ENCODE results near the gene CCDC192. TPM values are rescaled to one million over a fixed set of nuclear protein-coding genes. Genes with fewer than 3 reads are reported as not detected.
A peak's percentile ranks its signal among the peaks of the same experiment; 100 is the strongest.

The CCDC192 gene
- total RNA-seq, 1 donor from 2014 or later = not detected

GRCh38 chr5:127944125-127944524 lies 240.9 kb downstream of the CCDC192 start:
- no peak for DNase-seq (ENCODE audit: low read depth in 2 of 2)

GRCh38 chr5:127947941-127948340 lies 244.8 kb downstream of the CCDC192 start:
- DNase-seq (ENCODE audit: low read depth in 2 of 2) = peak in 1 of 2 donors; percentile 50

- no peak for DNase-seq (ENCODE audit: low read depth in 2 of 2)
Observed at GRCh38 chr5:127950707-127951391, 247.7 kb downstream of the CCDC192 start.

GRCh38 chr5:127951791-127952190 lies 248.6 kb downstream of the CCDC192 start:
- no peak for DNase-seq (ENCODE audit: low read depth in 2 of 2)

- DNase-seq (ENCODE audit: low read depth in 2 of 2) = peak in 1 of 2 donors; percentile 90
Observed at GRCh38 chr5:127957183-127957582, 254.0 kb downstream of the CCDC192 start.

- DNase-seq (ENCODE audit: low read depth in 2 of 2) = no peak
Observed at GRCh38 chr5:127957701-127958239, 254.6 kb downstream of the CCDC192 start.

- peak in 1 of 2 donors; percentile 48 for DNase-seq (ENCODE audit: low read depth in 2 of 2)
Observed at GRCh38 chr5:127958421-127959011, 255.3 kb downstream of the CCDC192 start.

GRCh38 chr5:127959152-127959764 lies 256.1 kb downstream of the CCDC192 start:
- DNase-seq (ENCODE audit: low read depth in 2 of 2) = peak; percentile 84 to 96

GRCh38 chr5:127960270-127960691 lies 257.1 kb downstream of the CCDC192 start:
- peak; percentile 65 to 91 for DNase-seq (ENCODE audit: low read depth in 2 of 2)

GRCh38 chr5:127961006-127961762 lies 258.0 kb downstream of the CCDC192 start:
- DNase-seq (ENCODE audit: low read depth in 2 of 2) = peak in 1 of 2 donors; percentile 86

- no peak for DNase-seq (ENCODE audit: low read depth in 2 of 2)
Observed at GRCh38 chr5:127961763-127962145, 258.6 kb downstream of the CCDC192 start.

GRCh38 chr5:127962491-127962890 lies 259.3 kb downstream of the CCDC192 start:
- DNase-seq (ENCODE audit: low read depth in 2 of 2) = no peak

GRCh38 chr5:127963233-127963632 lies 260.0 kb downstream of the CCDC192 start:
- no peak for DNase-seq (ENCODE audit: low read depth in 2 of 2)

- no peak for DNase-seq (ENCODE audit: low read depth in 2 of 2)
Observed at GRCh38 chr5:127963931-127964330, 260.7 kb downstream of the CCDC192 start.

- no peak for DNase-seq (ENCODE audit: low read depth in 2 of 2)
Observed at GRCh38 chr5:127967323-127967982, 264.3 kb downstream of the CCDC192 start.

GRCh38 chr5:127967983-127968592 lies 264.9 kb downstream of the CCDC192 start:
- no peak for DNase-seq (ENCODE audit: low read depth in 2 of 2)

- DNase-seq (ENCODE audit: low read depth in 2 of 2) = no peak
Observed at GRCh38 chr5:127969002-127969401, 265.8 kb downstream of the CCDC192 start.

- DNase-seq (ENCODE audit: low read depth in 2 of 2) = no peak
Observed at GRCh38 chr5:127969651-127970050, 266.5 kb downstream of the CCDC192 start.

- no peak for DNase-seq (ENCODE audit: low read depth in 2 of 2)
Observed at GRCh38 chr5:127970081-127970480, 266.9 kb downstream of the CCDC192 start.

- no peak for DNase-seq (ENCODE audit: low read depth in 2 of 2)
Observed at GRCh38 chr5:127970854-127971425, 267.7 kb downstream of the CCDC192 start.
